Measurements from ENCODE around the gene ADGRB2.

Gene ADGRB2

DNA sequence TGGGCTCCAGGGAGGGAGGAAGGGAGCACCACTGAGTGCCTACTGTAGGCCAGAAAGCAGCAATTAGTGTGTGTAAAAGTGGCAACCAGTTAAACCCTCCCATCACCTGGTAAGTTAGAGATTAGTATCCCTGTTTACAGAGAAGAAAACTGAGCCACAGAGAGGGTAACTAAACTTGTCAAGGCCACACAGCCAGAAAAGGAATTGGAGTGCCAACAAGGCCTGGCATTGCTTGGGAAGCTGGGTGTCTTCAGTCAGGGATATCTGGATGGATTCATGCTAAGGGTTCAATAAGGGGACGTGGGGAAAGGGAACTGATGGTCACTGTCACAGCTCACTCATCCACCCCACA lies 23.6 kb upstream of the ADGRB2 start:
- TF ChIP-seq, protein P1, sequence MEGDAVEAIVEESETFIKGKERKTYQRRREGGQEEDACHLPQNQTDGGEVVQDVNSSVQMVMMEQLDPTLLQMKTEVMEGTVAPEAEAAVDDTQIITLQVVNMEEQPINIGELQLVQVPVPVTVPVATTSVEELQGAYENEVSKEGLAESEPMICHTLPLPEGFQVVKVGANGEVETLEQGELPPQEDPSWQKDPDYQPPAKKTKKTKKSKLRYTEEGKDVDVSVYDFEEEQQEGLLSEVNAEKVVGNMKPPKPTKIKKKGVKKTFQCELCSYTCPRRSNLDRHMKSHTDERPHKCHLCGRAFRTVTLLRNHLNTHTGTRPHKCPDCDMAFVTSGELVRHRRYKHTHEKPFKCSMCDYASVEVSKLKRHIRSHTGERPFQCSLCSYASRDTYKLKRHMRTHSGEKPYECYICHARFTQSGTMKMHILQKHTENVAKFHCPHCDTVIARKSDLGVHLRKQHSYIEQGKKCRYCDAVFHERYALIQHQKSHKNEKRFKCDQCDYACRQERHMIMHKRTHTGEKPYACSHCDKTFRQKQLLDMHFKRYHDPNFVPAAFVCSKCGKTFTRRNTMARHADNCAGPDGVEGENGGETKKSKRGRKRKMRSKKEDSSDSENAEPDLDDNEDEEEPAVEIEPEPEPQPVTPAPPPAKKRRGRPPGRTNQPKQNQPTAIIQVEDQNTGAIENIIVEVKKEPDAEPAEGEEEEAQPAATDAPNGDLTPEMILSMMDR (IDR thresholded peaks at IDR 0.05; ENCODE audit: unreplicated experiment in 3 of 3) = no peak
- Mint-ChIP-seq H3K27me3 (ENCODE audit: low read depth) (peaks cover 22% of the 10 kb centered on the region), H3K27ac (peak overlapping the region; percentile 83 to 91 (median 89)), H3K36me3 (ENCODE audit: low read depth) (no peaks in the 10 kb centered on the region), H3K9me3 (no peaks in the 10 kb centered on the region), H3K4me1 (peaks cover 36% of the 10 kb centered on the region), H3K4me3 (peak overlapping the region; percentile 89 to 96 (median 93))

DNA sequence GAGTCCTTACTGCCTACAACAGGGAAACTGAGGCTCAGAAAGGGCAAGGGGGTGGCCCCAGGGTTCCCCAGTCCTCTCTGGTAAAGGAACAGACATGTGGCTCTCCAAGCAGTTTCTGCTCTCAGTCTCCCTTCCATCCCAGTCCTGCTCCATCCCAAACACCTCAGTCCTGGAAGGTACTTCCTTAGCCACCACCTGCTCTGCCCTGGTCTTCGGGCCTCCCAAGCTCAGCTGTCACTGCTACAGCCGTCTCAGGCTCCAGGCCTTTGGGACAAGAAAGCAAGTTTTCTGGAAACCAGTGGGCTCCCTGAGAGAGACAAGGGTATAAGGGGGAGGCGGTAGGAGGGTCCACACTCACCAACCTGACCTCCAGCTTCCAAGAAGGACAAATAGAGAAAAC lies 23.1 kb upstream of the ADGRB2 start:
- Mint-ChIP-seq H3K9me3 (no peaks in the 10 kb centered on the region), H3K4me1 (peaks cover 41% of the 10 kb centered on the region), H3K27ac (peak overlapping the region; percentile 38 to 89 (median 61)), H3K4me3 (peak overlapping the region; percentile 89 to 96 (median 93)), H3K27me3 (ENCODE audit: low read depth) (peaks cover 22% of the 10 kb centered on the region), H3K36me3 (ENCODE audit: low read depth) (no peaks in the 10 kb centered on the region)
- TF ChIP-seq, protein P1 (IDR thresholded peaks at IDR 0.05; ENCODE audit: unreplicated experiment in 3 of 3) = no peak

DNA sequence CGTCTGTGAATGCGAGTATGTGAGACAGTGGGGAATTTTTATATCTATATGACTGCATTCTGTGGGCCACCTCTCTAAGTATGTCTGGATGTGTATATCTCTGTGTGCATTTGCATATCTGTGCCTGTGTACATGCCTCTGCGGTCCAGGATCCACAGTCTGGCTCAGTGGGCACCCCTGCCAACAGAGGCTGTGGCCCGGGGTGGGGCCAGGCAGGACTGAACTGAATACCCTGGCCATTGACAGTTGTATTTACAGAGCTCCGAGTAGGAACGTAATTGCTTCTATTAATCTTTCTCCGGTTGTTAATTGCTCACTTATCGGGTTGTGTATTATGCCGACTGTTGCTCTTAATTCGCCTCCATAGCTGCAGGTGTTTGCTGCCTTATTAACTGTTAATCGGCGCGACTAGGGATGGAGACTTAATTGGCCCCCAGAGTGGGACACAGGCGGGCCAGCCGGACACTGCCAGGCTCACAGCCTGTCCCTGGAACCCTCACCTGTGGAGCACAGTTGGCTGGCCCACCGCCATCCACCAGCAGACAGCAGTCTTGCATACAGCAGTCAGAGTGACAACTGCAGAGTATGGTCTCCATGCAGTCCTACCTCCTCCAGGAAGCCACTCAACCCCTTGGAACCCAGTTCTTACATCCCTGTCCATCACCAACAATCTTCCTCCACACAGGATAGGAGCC lies 22.4 kb upstream of the ADGRB2 start:
- no peaks in the 10 kb centered on the region for H3K9me3 Mint-ChIP-seq
- H3K27me3 Mint-ChIP-seq (ENCODE audit: low read depth) = peaks cover 22% of the 10 kb centered on the region
- H3K36me3 Mint-ChIP-seq (ENCODE audit: low read depth) = no peaks in the 10 kb centered on the region
- TF ChIP-seq, protein P1 (IDR thresholded peaks at IDR 0.05; ENCODE audit: unreplicated experiment in 3 of 3) = no peak
- H3K4me1 Mint-ChIP-seq = peaks cover 45% of the 10 kb centered on the region
- H3K27ac Mint-ChIP-seq = peak overlapping the region; percentile 38 to 64 (median 60)
- H3K4me3 Mint-ChIP-seq = peak overlapping the region in 2 of 3 experiments; percentile 23 to 36

DNA sequence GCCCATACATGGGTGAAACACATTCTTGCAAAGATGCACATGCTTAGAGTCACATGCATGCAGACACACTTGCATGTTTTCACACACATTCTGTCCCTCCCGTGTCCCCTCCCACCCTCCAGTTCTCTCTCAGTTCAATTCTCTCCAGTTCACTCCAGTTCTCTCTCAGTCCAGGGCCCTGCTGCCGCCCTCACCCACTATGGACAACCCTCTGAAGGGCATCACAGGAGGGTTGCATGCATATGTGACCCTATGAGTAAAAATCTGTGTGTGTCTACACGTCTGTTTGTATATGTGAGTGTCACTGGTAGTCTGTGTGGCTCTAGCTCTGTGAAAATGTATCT lies 21.8 kb upstream of the ADGRB2 start:
- Mint-ChIP-seq H3K27ac (peak overlapping the region in 2 of 3 experiments; percentile 60 to 64), H3K4me1 (peaks cover 51% of the 10 kb centered on the region), H3K36me3 (ENCODE audit: low read depth) (no peaks in the 10 kb centered on the region), H3K27me3 (ENCODE audit: low read depth) (peaks cover 17% of the 10 kb centered on the region), H3K4me3 (no peak overlapping the region), H3K9me3 (no peaks in the 10 kb centered on the region)
- TF ChIP-seq, protein P1 (IDR thresholded peaks at IDR 0.05; ENCODE audit: unreplicated experiment in 3 of 3) = no peak

DNA sequence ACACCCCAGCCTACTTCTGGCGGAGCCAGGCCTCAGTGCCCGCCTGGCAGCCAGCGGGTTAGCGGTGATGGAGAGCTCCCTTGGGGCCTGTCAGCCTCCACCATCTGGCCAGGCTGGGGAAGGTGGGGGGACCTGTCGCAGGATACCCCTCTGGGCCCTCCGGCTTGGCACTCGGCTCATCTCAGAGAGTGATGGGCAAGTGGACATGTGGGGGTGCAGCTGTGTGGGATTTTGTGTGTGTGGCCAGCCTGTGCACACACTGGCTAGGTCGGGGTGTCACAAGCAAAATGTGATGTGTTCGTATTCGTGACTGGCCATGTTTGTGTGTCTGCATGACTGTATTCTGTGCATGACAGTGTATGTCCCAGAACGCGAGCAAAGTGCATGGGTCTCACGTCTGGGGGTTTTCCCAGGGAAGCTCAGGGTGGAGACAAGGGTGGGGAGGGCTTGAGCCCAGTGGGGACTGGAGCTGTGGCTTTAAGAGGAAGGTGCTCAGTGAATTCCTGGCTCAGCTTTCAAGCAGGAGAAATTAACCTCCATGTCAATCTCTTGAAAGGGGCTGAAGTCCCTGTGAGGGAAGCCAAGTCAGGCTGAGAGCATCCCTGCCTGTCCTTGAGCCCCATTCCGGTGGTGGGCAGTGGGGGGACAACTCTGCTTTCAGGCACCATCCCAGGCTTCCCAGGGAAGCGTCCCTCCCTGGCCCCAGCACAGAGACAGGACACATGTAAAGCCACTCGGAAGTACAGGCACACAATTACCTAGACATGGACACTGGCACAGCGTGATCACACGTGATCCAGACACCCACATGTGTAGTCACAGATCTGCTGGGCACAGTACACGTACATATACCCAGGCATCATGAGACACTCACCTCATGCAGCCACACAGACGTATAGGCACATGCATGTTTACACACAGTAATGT lies 21.1 kb upstream of the ADGRB2 start:
- Mint-ChIP-seq H3K27ac (peak overlapping the region in 2 of 3 experiments; percentile 64 to 96), H3K4me3 (no peak overlapping the region)
- TF ChIP-seq, protein P1 (IDR thresholded peaks at IDR 0.05; ENCODE audit: unreplicated experiment in 3 of 3) = no peak

More for the DNA sequence above, 21.1 kb upstream of the ADGRB2 start:
- H3K36me3 Mint-ChIP-seq (ENCODE audit: low read depth) = no peaks in the 10 kb centered on the region
- no peaks in the 10 kb centered on the region for H3K9me3 Mint-ChIP-seq
- H3K4me1 Mint-ChIP-seq = peaks cover 57% of the 10 kb centered on the region
- H3K27me3 Mint-ChIP-seq (ENCODE audit: low read depth) = peaks cover 15% of the 10 kb centered on the region
